HUES64 (cell line): ENCODE measurements around the gene FLOT2.
"Not testable (repeated sequence)": the region's sequence is repeated elsewhere in the genome, so short reads cannot be mapped to it uniquely, and the experiment has no call there.

Experiments
- H3K27ac ChIP-seq: 2 replicates; pipeline ENCODE4 v1.7.0; 2013; ENCODE audit warnings: low read depth, low read length, inconsistent platforms
- H3K27me3 ChIP-seq: 2 replicates; pipeline ENCODE4 v1.6.1; 2013; ENCODE audit warnings: mild to moderate bottlenecking, low read length; ENCODE audit not compliant: insufficient read depth
- H3K36me3 ChIP-seq: 2 replicates; pipeline ENCODE4 v1.6.1; 2013; ENCODE audit warnings: mild to moderate bottlenecking, low read length; ENCODE audit not compliant: insufficient read depth
- H3K4me1 ChIP-seq: 2 replicates; pipeline ENCODE4 v1.6.1; 2013; ENCODE audit warnings: mild to moderate bottlenecking, low read length, moderate library complexity; ENCODE audit not compliant: insufficient read depth
- H3K4me3 ChIP-seq: 2 replicates; pipeline ENCODE4 v1.5.1; 2013; ENCODE audit warnings: mild to moderate bottlenecking, low read length, moderate library complexity
- H3K9ac ChIP-seq: 2 replicates; pipeline ENCODE4 v1.6.1; 2013; ENCODE audit warnings: mild to moderate bottlenecking, low read depth, low read length
- H3K9me3 ChIP-seq: 2 replicates; pipeline ENCODE4 v1.6.1; 2013; ENCODE audit warnings: low read depth, low read length; ENCODE audit not compliant: insufficient read depth
- WGBS: fragments of 150-250, 120-280 bp; methylation state at CpG from one replicate; pipeline ENCODE4 v1.1.7; 2013; ENCODE audit warnings: missing lambda C conversion rate; 5-methylcytosine and 5-hydroxymethylcytosine counted together

FLOT2 gene

DNA sequence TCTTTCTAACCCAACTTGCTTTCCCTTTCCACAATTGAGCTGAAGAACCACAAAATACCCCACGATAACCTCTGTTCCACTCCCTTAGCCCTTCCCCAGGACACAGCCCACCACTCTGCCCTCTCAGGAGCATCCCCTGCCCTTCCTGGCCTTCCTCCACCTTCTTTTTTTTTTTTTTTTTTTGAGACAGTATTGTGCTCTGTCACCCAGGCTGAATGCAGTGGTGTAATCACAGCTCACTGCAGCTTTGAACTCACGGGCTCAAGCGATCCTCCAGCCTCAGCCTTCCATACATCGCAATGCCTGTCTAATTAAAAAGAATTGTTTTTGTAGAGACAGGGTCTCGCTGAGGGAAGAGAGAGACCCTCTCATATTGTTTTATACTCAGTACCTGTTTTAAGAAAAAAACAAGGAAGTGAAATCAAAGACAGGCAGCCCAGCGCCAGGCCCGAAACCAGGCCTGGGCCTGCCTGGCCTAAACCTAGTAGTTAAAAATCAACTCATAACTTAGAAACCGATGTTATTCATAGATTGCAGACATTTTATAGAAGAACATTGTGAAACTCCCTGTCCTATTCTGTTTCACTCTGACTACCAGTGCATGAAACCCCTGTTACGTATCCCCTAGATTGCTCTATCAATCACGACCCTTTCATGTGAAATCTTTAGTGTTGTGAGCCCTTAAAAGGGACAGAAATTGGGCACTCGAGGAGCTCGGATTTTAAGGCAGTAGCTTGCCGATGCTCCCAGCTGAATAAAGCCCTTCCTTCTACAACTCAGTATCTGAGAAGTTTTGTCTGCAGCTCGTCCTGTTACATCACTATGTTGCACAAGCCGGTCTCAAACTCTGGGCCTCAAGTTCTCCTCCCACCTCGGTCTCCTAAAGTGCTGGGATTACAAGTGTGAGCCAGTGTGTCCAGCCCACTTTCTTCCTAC is 4.0 kb downstream of the FLOT2 start:
- 97% methylated on average over 14 of the region's 16 CpGs for WGBS
- not testable (repeated sequence) for H3K4me3 ChIP-seq, H3K27me3 ChIP-seq, H3K9ac ChIP-seq, H3K36me3 ChIP-seq, H3K9me3 ChIP-seq, H3K4me1 ChIP-seq, H3K27ac ChIP-seq

GRCh38 chr17:28892024-28892423 is 5.5 kb downstream of the FLOT2 start:
- whole genome bisulfite sequencing, result 90% methylated on average over 4 of the region's 4 CpGs
- no peaks in the 10 kb centered on the region for H3K27me3 ChIP-seq

GRCh38 chr17:28891201-28891600 is 6.3 kb downstream of the FLOT2 start:
- H3K4me3 ChIP-seq, result no peak overlapping the region
- no peaks in the 10 kb centered on the region for H3K9me3 ChIP-seq
- H3K36me3 ChIP-seq, result peaks cover 6% of the 10 kb centered on the region; the same call in 1 of the 2 replicates
- WGBS, result 94% methylated on average over 1 of the region's 1 CpG
- H3K27ac ChIP-seq, result no peak overlapping the region
- no peaks in the 10 kb centered on the region for H3K27me3 ChIP-seq
- H3K9ac ChIP-seq, result no peak overlapping the region
- H3K4me1 ChIP-seq, result peaks cover 6% of the 10 kb centered on the region

More at GRCh38 chr17:28892024-28892423, 5.5 kb downstream of the FLOT2 start:
- Histone ChIP-seq H3K4me1 (peaks cover 8% of the 10 kb centered on the region), H3K36me3 (peaks cover 6% of the 10 kb centered on the region; the same call in 1 of the 2 replicates), H3K9me3 (no peaks in the 10 kb centered on the region), H3K4me3 (no peak overlapping the region), H3K27ac (no peak overlapping the region), H3K9ac (no peak overlapping the region)

- Histone ChIP-seq H3K27ac (no peak overlapping the region), H3K9ac (no peak overlapping the region), H3K4me3 (no peak overlapping the region), H3K36me3 (peaks cover 12% of the 10 kb centered on the region; the same call in 1 of the 2 replicates), H3K4me1 (no peaks in the 10 kb centered on the region), H3K9me3 (no peaks in the 10 kb centered on the region), H3K27me3 (no peaks in the 10 kb centered on the region)
- 96% methylated on average over 5 of the region's 5 CpGs for WGBS
These were observed 7.5 kb downstream of the FLOT2 start for GRCh38 chr17:28889996-28890395.

DNA sequence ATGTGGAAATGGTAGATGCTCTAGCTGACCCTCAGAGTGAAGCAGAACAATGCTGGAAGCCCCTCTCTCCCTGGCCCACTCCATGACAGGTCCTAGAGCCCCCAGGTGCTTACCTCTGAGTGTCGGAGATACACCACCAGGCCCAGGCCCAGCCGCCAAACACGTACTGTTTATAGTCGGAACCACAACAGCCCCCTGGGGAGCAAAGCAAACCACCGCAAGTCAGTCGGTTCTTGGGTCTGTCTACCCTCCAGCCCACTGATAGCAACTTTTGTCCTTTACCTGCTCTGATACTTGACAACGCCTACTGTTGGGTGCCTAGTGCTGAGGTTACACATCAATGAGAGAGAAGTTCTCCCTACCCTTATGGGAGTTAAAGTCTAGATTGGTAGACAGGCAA is 8.7 kb downstream of the FLOT2 start:
- 86% methylated on average over 7 of the region's 7 CpGs for whole genome bisulfite sequencing
- no peak overlapping the region for H3K9ac ChIP-seq
- no peak overlapping the region for H3K27ac ChIP-seq
- peaks cover 12% of the 10 kb centered on the region; the same call in 1 of the 2 replicates for H3K36me3 ChIP-seq
- no peaks in the 10 kb centered on the region for H3K9me3 ChIP-seq
- H3K4me1 ChIP-seq, result no peaks in the 10 kb centered on the region
- no peak overlapping the region for H3K4me3 ChIP-seq
- H3K27me3 ChIP-seq, result no peaks in the 10 kb centered on the region

DNA sequence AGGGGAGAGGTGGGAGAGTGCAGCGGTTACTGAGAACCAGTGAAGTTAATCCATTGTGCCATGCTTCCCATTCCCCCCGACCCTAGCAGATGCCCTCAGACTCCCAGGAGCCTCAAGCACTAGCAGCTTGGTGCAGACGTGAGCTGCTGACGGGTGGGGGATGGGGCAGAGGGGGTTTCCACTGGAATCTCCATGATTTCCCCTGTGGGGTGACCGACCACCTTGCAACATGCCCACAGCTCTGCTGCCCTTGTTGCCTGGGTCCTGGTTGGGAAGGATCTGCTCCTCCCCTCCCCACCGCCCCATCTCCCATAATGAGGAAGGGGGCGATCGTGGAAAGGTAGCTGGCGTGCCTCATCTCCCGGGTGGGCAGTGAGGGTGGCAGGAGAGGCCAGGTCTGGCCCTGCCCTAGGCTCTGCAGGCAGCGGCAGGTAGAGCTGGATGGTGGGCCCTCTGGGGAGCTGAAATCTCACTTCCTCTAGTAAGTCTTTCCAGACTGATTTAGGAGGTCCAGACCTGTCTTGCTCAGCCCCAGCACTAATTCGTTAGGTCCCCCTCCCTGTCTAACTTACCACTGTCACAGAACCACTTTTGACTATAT is 9.6 kb downstream of the FLOT2 start:
- H3K36me3 ChIP-seq, result peaks cover 14% of the 10 kb centered on the region; the same call in 1 of the 2 replicates
- H3K4me1 ChIP-seq, result no peaks in the 10 kb centered on the region
- 86% methylated on average over 11 of the region's 12 CpGs for WGBS
- H3K9ac ChIP-seq, result no peak overlapping the region
- H3K27ac ChIP-seq, result no peak overlapping the region
- no peaks in the 10 kb centered on the region for H3K27me3 ChIP-seq
- H3K9me3 ChIP-seq, result no peaks in the 10 kb centered on the region
- no peak overlapping the region for H3K4me3 ChIP-seq

DNA sequence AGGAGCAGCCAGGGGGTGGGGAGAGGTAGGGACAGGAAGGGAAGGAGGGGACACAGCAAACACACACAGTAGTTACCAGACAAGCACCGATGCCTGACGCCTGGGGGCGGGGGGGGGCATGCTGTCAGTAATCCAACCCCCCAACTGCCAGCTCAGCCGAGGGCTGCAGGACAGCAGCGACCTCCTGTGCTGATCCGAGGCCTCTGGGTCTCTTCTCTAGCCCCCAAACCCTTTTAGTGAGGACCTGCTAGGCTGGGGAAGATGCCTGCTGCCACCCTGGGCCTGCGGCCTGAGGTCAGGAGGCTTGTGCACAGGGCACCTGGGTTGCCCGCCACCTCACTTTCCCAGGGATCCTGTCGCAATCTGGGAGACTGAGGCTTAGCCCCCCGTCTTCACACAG is 11.6 kb downstream of the FLOT2 start:
- H3K4me1 ChIP-seq, result no peaks in the 10 kb centered on the region

GRCh38 chr17:28885363-28885762 is 12.2 kb downstream of the FLOT2 start:
- Histone ChIP-seq H3K9me3 (no peaks in the 10 kb centered on the region), H3K36me3 (peaks cover 35% of the 10 kb centered on the region), H3K9ac (no peak overlapping the region), H3K4me3 (no peak overlapping the region), H3K27me3 (no peaks in the 10 kb centered on the region), H3K27ac (no peak overlapping the region), H3K4me1 (no peaks in the 10 kb centered on the region)
- 95% methylated on average over 4 of the region's 4 CpGs for WGBS

More for the DNA sequence above, 11.6 kb downstream of the FLOT2 start:
- no peaks in the 10 kb centered on the region for H3K9me3 ChIP-seq
- no peaks in the 10 kb centered on the region for H3K27me3 ChIP-seq
- 81% methylated on average over 10 of the region's 10 CpGs for WGBS
- H3K27ac ChIP-seq, result no peak overlapping the region
- H3K36me3 ChIP-seq, result peaks cover 30% of the 10 kb centered on the region
- no peak overlapping the region for H3K9ac ChIP-seq
- no peak overlapping the region for H3K4me3 ChIP-seq

- Histone ChIP-seq H3K36me3 (peaks cover 40% of the 10 kb centered on the region), H3K27ac (no peak overlapping the region), H3K9ac (no peak overlapping the region), H3K9me3 (no peaks in the 10 kb centered on the region), H3K4me1 (no peaks in the 10 kb centered on the region), H3K4me3 (no peak overlapping the region), H3K27me3 (no peaks in the 10 kb centered on the region)
- 93% methylated on average over 27 of the region's 27 CpGs for WGBS
These were observed 13.4 kb downstream of the FLOT2 start for GRCh38 chr17:28883967-28884702.

- Histone ChIP-seq H3K27ac (no peak overlapping the region), H3K27me3 (no peaks in the 10 kb centered on the region), H3K9ac (no peak overlapping the region), H3K9me3 (peaks cover 2% of the 10 kb centered on the region; the same call in 1 of the 2 replicates), H3K36me3 (peaks cover 45% of the 10 kb centered on the region), H3K4me1 (no peaks in the 10 kb centered on the region), H3K4me3 (no peak overlapping the region)
- WGBS, result 96% methylated on average over 18 of the region's 18 CpGs
These were observed 15.2 kb downstream of the FLOT2 start for GRCh38 chr17:28882154-28882895.
